HG03025 (cell line): Measurements from ENCODE around the gene UTS2R.

Experiments used
- ATAC-seq: cut with Tn5 transposase; IDR thresholded peaks from one replicate; pipeline ENCODE4 v1.9.1; 2021; ENCODE audit warnings: mild to moderate bottlenecking, moderate library complexity; ENCODE audit not compliant: unreplicated experiment, low FRiP score

The UTS2R gene

GRCh38 chr17:82424001-82424862 lies 52.7 kb downstream of the UTS2R start:
- ATAC-seq, result no peak

- no peak for ATAC-seq
These were observed 53.2 kb downstream of the UTS2R start for GRCh38 chr17:82424863-82425159.
